ENCODE measurements around the gene TTI1. TPM values are rescaled to one million over a fixed set of nuclear protein-coding genes. Genes with fewer than 3 reads are reported as not detected.

The TTI1 gene
- total RNA-seq, 1 donor from 2014 or later, result 52.1 TPM

DNA sequence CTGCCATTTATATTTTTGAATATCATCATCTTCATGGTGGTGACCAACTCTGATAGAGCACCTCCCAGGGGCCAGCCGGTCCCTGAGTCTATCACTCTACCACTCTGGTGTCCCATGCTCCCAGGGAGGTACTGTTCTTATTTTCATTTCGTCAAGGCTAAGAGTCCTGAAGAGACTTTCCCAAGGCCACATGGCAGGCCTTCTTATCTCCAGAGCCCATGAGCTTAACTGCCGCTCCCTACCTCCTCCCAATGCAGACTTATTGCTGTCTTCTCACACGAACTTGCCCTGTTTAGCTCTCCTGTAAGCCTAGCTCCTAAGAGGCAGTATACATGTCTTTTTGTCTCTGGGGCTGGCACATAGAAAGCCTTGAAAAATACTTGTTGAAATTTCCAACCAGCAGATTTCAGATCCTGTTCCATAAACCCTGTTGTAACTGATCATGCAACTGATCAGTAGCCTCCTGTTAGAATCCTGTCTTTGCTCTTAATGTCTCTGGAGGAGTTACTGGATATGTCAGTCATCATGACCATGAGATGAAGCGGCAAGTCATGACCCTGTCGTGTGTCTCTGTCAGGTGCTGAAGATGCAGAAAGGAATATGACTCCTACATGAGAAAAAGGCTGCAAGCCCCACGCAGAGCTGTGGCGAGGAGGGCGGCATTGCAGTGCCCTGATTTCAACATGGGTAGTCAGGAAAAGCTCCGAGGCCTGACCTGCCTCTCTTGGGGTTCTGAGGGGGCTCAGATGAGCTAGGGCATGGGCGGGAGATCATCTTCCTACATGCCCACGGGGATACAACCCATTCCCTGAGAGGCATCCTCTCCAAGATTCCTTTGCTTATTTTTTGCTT is 60.0 kb downstream of the TTI1 start:
- Histone ChIP-seq H3K4me2 (no peak overlapping the region), H3K4me3 (no peak overlapping the region)

DNA sequence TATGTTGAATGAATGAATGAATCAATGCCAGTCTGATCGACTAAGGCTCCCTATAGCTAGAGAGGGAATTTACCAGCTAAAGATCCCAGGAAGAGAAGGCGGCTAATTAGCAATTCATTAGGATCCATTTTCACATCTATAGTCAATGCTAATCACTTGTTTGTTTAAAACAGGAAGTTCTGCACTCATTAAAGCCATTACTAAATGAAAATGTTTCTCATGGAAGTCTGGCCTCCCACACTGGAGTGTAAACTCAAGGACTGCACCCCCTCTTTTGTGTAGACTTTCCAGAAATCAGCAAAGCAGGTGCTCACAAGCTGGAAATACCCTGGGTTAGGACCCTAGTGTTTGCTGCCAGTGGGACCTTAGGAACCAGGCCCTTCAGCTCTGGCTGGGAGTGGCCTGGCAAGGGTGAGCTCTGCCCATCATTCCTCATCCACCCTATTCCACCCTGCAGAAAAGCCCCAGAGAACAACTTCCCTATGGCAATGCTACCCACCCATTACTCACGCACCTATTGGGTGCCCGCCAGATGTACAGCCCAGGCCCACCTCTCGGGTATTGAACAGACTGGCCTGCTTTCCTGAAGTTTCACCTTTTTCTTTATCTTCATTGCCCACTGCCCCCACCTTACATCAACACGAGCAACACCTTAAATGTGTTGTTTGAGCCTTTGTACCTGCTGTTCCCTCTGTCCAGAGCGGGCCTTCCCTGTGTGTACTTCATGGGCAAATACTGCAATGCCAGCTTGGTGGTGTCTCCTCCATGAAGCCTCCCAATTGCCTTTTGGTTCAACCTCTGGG is 60.8 kb downstream of the TTI1 start:
- Mint-ChIP-seq H3K27ac (no peak overlapping the region), H3K4me3 (no peak overlapping the region), H3K9me3 (peaks cover 13% of the 10 kb centered on the region), H3K36me3 (no peaks in the 10 kb centered on the region), H3K4me1 (peaks cover 26% of the 10 kb centered on the region), H3K27me3 (ENCODE audit: insufficient read depth, low read depth) (peaks cover 5% of the 10 kb centered on the region)
- Histone ChIP-seq H3K4me1 (peaks cover 27% of the 10 kb centered on the region), H3K4me3 (no peak overlapping the region), H3K27me3 (no peaks in the 10 kb centered on the region), H3K36me3 (no peaks in the 10 kb centered on the region), H3K79me2 (ENCODE audit: low read depth) (no peaks in the 10 kb centered on the region), H3F3A (ENCODE audit: low read depth) (no peaks in the 10 kb centered on the region), H2AFZ (replicated peaks) (no peak overlapping the region), H3K9me3 (ENCODE audit: low read depth) (no peaks in the 10 kb centered on the region), H3K9ac (no peak overlapping the region), H4K20me1 (ENCODE audit: low read depth) (no peaks in the 10 kb centered on the region), H3K4me2 (no peak overlapping the region), H3K27ac (no peak overlapping the region)
- TF ChIP-seq CTCF (IDR thresholded peaks at IDR 0.05) (no peak), EZH2phosphoT487 (IDR thresholded peaks at IDR 0.05) (no peak), EZH2 (IDR thresholded peaks at IDR 0.05) (no peak)
- DNase-seq (ENCODE audit: low spot score), result no peak

More for the DNA sequence above, 60.0 kb downstream of the TTI1 start:
- Mint-ChIP-seq H3K36me3 (no peaks in the 10 kb centered on the region), H3K27me3 (ENCODE audit: insufficient read depth, low read depth) (peaks cover 2% of the 10 kb centered on the region), H3K9me3 (peaks cover 6% of the 10 kb centered on the region), H3K4me3 (no peak overlapping the region), H3K27ac (no peak overlapping the region), H3K4me1 (peaks cover 32% of the 10 kb centered on the region)
- H3K27ac ChIP-seq, result no peak overlapping the region
- no peaks in the 10 kb centered on the region for H3K36me3 ChIP-seq
- H2AFZ ChIP-seq (replicated peaks), result no peak overlapping the region
- no peak for DNase-seq (ENCODE audit: low spot score)
- H3K79me2 ChIP-seq (ENCODE audit: low read depth), result no peaks in the 10 kb centered on the region
- TF ChIP-seq CTCF (IDR thresholded peaks at IDR 0.05), result no peak
- TF ChIP-seq EZH2phosphoT487 (IDR thresholded peaks at IDR 0.05), result no peak
- TF ChIP-seq EZH2 (IDR thresholded peaks at IDR 0.05), result no peak
- H3K4me1 ChIP-seq, result peaks cover 32% of the 10 kb centered on the region
- H3K9ac ChIP-seq, result no peak overlapping the region
- H3K9me3 ChIP-seq (ENCODE audit: low read depth), result no peaks in the 10 kb centered on the region
- H3K27me3 ChIP-seq, result no peaks in the 10 kb centered on the region
- H4K20me1 ChIP-seq (ENCODE audit: low read depth), result no peaks in the 10 kb centered on the region
- no peaks in the 10 kb centered on the region for H3F3A ChIP-seq (ENCODE audit: low read depth)

- Histone ChIP-seq H3K4me1 (peaks cover 21% of the 10 kb centered on the region), H3F3A (ENCODE audit: low read depth) (no peaks in the 10 kb centered on the region), H2AFZ (replicated peaks) (no peak overlapping the region), H3K36me3 (no peaks in the 10 kb centered on the region), H3K9ac (no peak overlapping the region), H4K20me1 (ENCODE audit: low read depth) (no peaks in the 10 kb centered on the region), H3K9me3 (ENCODE audit: low read depth) (no peaks in the 10 kb centered on the region), H3K4me3 (no peak overlapping the region), H3K27me3 (no peaks in the 10 kb centered on the region), H3K27ac (no peak overlapping the region), H3K4me2 (no peak overlapping the region), H3K79me2 (ENCODE audit: low read depth) (no peaks in the 10 kb centered on the region)
- TF ChIP-seq CTCF (IDR thresholded peaks at IDR 0.05) (no peak), EZH2 (IDR thresholded peaks at IDR 0.05) (no peak), EZH2phosphoT487 (IDR thresholded peaks at IDR 0.05) (no peak)
- peaks cover 21% of the 10 kb centered on the region for H3K9me3 Mint-ChIP-seq
- DNase-seq (ENCODE audit: low spot score), result no peak
- no peaks in the 10 kb centered on the region for H3K36me3 Mint-ChIP-seq
- no peak overlapping the region for H3K27ac Mint-ChIP-seq
- peaks cover 6% of the 10 kb centered on the region for H3K27me3 Mint-ChIP-seq (ENCODE audit: insufficient read depth, low read depth)
- H3K4me3 Mint-ChIP-seq, result no peak overlapping the region
- peaks cover 19% of the 10 kb centered on the region for H3K4me1 Mint-ChIP-seq
Measured at GRCh38 chr20:37971561-37972127, 61.6 kb downstream of the TTI1 start.

All from neural progenitor cell (in vitro differentiated cells).